Lower leg skin (tissue), 3 donors: ENCODE data around the gene USP48.

ENCODE experiments used
- POLR2A ChIP-seq, 2 donors: fragments of 450-650 bp; IDR thresholded peaks; one replicate each; pipeline ENCODE4 v1.6.1; 2016 to 2017; ENCODE audit warnings: antibody characterized with exemption in 2 of 2, mild to moderate bottlenecking in 1 of 2, moderate library complexity in 1 of 2
- TF ChIP-seq, protein P1 (sequence below), 3 donors: fragments of 450-650 bp; IDR thresholded peaks; one replicate each; pipeline ENCODE4 v1.5.1; 2016; ENCODE audit warnings: antibody characterized with exemption in 3 of 3, mild to moderate bottlenecking in 3 of 3, moderate library complexity in 2 of 3

DNA sequence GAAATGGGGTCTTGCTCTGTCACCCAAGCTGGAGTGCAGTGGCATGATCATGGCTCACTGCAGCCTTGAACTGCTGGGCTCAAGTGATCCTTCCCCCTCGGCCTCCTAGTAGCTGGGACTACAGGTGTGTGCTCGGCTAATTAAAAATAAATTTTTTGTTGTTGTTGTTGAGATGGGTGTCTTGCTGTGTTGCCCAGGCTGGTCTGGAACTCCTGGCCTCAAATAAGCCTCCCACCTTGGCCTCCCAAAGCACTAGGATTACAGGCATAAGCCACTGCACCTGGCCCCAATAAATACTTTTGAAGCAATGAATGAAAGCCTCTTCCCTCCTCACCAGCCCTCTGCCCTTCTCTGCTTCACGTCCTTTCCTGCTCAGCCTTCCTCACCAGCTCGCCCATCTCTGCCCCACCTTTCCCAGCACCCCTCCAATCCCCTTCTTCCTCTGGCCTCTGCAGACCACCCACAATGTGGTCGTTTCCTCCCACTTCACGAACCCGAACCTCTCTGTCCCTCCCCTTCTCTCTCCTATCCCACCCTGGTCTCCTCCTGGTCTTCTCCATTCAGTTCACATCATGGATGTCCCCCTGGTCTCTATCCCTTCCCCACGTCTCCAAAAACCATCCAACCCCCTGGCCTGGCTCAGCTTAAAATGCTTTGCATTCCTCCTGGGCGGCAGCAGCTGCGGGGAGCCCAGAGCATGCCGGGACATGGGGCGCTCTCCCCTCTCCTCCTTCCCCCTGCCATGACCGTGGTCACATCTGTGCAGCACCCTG lies 152.2 kb downstream of the USP48 start:
- TF ChIP-seq, protein P1, sequence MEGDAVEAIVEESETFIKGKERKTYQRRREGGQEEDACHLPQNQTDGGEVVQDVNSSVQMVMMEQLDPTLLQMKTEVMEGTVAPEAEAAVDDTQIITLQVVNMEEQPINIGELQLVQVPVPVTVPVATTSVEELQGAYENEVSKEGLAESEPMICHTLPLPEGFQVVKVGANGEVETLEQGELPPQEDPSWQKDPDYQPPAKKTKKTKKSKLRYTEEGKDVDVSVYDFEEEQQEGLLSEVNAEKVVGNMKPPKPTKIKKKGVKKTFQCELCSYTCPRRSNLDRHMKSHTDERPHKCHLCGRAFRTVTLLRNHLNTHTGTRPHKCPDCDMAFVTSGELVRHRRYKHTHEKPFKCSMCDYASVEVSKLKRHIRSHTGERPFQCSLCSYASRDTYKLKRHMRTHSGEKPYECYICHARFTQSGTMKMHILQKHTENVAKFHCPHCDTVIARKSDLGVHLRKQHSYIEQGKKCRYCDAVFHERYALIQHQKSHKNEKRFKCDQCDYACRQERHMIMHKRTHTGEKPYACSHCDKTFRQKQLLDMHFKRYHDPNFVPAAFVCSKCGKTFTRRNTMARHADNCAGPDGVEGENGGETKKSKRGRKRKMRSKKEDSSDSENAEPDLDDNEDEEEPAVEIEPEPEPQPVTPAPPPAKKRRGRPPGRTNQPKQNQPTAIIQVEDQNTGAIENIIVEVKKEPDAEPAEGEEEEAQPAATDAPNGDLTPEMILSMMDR (IDR thresholded peaks at IDR 0.05) = no peak
- TF ChIP-seq POLR2A (IDR thresholded peaks at IDR 0.05) = no peak
